AG09309 (cell line): ENCODE data around the gene METTL24.
"Not testable (repeated sequence)": the region's sequence is repeated elsewhere in the genome, so short reads cannot be mapped to it uniquely, and the experiment has no call there.

Experiments used
- DNase-seq: peaks from one replicate; pipeline ENCODE4 v3.0.0-alpha.2; 2010; ENCODE audit warnings: low read depth
- H3K4me3 ChIP-seq: 2 replicates; pipeline ENCODE4 v1.5.1; 2011; ENCODE audit warnings: mild to moderate bottlenecking, low read depth, low read length, moderate library complexity; ENCODE audit not compliant: control insufficient read depth
- CTCF ChIP-seq: IDR thresholded peaks from 2 replicates; pipeline ENCODE4 v1.5.1; 2011; ENCODE audit warnings: mild to moderate bottlenecking, low read depth, low read length, inconsistent platforms; ENCODE audit not compliant: insufficient read depth, control insufficient read depth; ENCODE audit errors: missing control alignments

Gene METTL24

GRCh38 chr6:110282412-110282811 is 75.7 kb downstream of the METTL24 start:
- no peak for DNase-seq
- TF ChIP-seq CTCF, result no peak
- no peak overlapping the region for H3K4me3 ChIP-seq

- TF ChIP-seq CTCF, result no peak
- no peak overlapping the region for H3K4me3 ChIP-seq
- no peak for DNase-seq
Observed at GRCh38 chr6:110277100-110277665, 81.0 kb downstream of the METTL24 start.

GRCh38 chr6:110272781-110273180 is 85.4 kb downstream of the METTL24 start:
- H3K4me3 ChIP-seq, DNase-seq: not testable (repeated sequence)

GRCh38 chr6:110271732-110272022 is 86.5 kb downstream of the METTL24 start:
- no peak for TF ChIP-seq CTCF
- no peak for DNase-seq
- H3K4me3 ChIP-seq, result no peak overlapping the region

- DNase-seq, result no peak
- no peak for TF ChIP-seq CTCF
Observed at GRCh38 chr6:110270165-110270564, 88.0 kb downstream of the METTL24 start.

GRCh38 chr6:110269623-110270022 is 88.5 kb downstream of the METTL24 start:
- TF ChIP-seq CTCF, result no peak
- no peak overlapping the region for H3K4me3 ChIP-seq
- no peak for DNase-seq

More at GRCh38 chr6:110270165-110270564, 88.0 kb downstream of the METTL24 start:
- H3K4me3 ChIP-seq, result no peak overlapping the region

GRCh38 chr6:110266996-110267395 is 91.2 kb downstream of the METTL24 start:
- DNase-seq, result no peak
- no peak overlapping the region for H3K4me3 ChIP-seq
- TF ChIP-seq CTCF, result no peak
